ENCODE results near the gene SNRPB2. TPM values are rescaled to one million over a fixed set of nuclear protein-coding genes. Genes with fewer than 3 reads are reported as not detected.
A peak's percentile ranks its signal among the peaks of the same experiment; 100 is the strongest.

Gene SNRPB2
- total and polyA plus RNA-seq, 2 donors (not counting 3 experiments of a cell fraction or from before 2014, with no cell fraction given) = 43.7 to 76.0 TPM

GRCh38 chr20:16740365-16741072, 10.7 kb downstream of the SNRPB2 start:
- no peaks in the 10 kb centered on the region for H3K4me1 ChIP-seq (ENCODE audit: control insufficient read depth, extremely low read depth, insufficient read depth, low read length)
- H3K36me3 ChIP-seq (ENCODE audit: control insufficient read depth in 2 of 2, extremely low read depth in 1 of 2, insufficient read depth in 2 of 2, low read length in 2 of 2) = peaks cover 2 to 8% of the 10 kb centered on the region in 2 experiments
- BruUV-seq (replicated peaks) = TSS peak; percentile 22
- CTCF ChIA-PET = interaction anchor here (1.0 kb wide), 1 partner anchor 63 kb away, joined by 3 read pairs; no protein-coding TSS in a partner anchor
- TF ChIP-seq, protein P1, sequence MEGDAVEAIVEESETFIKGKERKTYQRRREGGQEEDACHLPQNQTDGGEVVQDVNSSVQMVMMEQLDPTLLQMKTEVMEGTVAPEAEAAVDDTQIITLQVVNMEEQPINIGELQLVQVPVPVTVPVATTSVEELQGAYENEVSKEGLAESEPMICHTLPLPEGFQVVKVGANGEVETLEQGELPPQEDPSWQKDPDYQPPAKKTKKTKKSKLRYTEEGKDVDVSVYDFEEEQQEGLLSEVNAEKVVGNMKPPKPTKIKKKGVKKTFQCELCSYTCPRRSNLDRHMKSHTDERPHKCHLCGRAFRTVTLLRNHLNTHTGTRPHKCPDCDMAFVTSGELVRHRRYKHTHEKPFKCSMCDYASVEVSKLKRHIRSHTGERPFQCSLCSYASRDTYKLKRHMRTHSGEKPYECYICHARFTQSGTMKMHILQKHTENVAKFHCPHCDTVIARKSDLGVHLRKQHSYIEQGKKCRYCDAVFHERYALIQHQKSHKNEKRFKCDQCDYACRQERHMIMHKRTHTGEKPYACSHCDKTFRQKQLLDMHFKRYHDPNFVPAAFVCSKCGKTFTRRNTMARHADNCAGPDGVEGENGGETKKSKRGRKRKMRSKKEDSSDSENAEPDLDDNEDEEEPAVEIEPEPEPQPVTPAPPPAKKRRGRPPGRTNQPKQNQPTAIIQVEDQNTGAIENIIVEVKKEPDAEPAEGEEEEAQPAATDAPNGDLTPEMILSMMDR (IDR thresholded peaks at IDR 0.05; ENCODE audit: extremely low read depth in 1 of 2, insufficient read depth in 1 of 2, low read depth in 1 of 2, low read length in 2 of 2) = no peak
- TF ChIP-seq JUN (IDR thresholded peaks at IDR 0.05; ENCODE audit: borderline replicate concordance, insufficient read depth, insufficient read length, low read depth) (no peak), MYC (IDR thresholded peaks at IDR 0.05; ENCODE audit: low read depth, low read length) (no peak), POLR2A (IDR thresholded peaks at IDR 0.05; ENCODE audit: low read depth, low read length) (no peak), POLR2AphosphoS5 (IDR thresholded peaks at IDR 0.05; ENCODE audit: insufficient read depth, low read depth, low read length) (no peak)
- H3K4me3 ChIP-seq (replicated peaks in 1 of 3; ENCODE audit: insufficient read depth in 1 of 3, low read depth in 1 of 3, low read length in 3 of 3) = no peak overlapping the region
- FAIRE-seq (no peak), DNase-seq (ENCODE audit: low read depth, low spot score) (no peak)
- no peaks in the 10 kb centered on the region for H3K27me3 ChIP-seq (ENCODE audit: control insufficient read depth in 2 of 2, insufficient read depth in 2 of 2, low read length in 2 of 2)
- no peak overlapping the region for H3K4me2 ChIP-seq (ENCODE audit: insufficient read depth, low read length)
- no peak overlapping the region for H2AFZ ChIP-seq (ENCODE audit: low read depth, low read length)
- H3K79me2 ChIP-seq (ENCODE audit: control insufficient read depth, insufficient read depth, low read length) = peaks cover 5% of the 10 kb centered on the region
- intact Hi-C loops (cut with micrococcal nuclease) (no loop called here), dilution Hi-C loops (cut with MboI; ENCODE audit: extremely low pct_ligation_motif_present, low sequenced_read_pairs) (no loop called here)
- POLR2A ChIA-PET = no interaction called here
- H3K9ac ChIP-seq (replicated peaks; ENCODE audit: extremely low read depth, insufficient read depth, low read length) = no peak overlapping the region
- H3K27ac ChIP-seq (ENCODE audit: insufficient read depth, low read depth, low read length) = no peak overlapping the region
- no peaks in the 10 kb centered on the region for H3K9me3 ChIP-seq (replicated peaks; ENCODE audit: control insufficient read depth, insufficient read depth, low read length)
- H4K20me1 ChIP-seq (replicated peaks; ENCODE audit: control insufficient read depth, extremely low read depth, insufficient read depth, low read length) = no peaks in the 10 kb centered on the region
- H3K9me1 ChIP-seq (replicated peaks; ENCODE audit: control insufficient read depth, extremely low read depth, insufficient read depth, low read length) = no peaks in the 10 kb centered on the region
